Body of pancreas (tissue), 4 donors: ENCODE data around the gene SLCO3A1.

Experiments used
- CTCF ChIP-seq, 7 experiments: fragments of 450-650 bp in 4 of 7; fragments of 200-600 bp in 3 of 7; sonication (generic) in 3 of 7; IDR thresholded peaks; one replicate each; pipeline ENCODE4 v1.5.1; 2016 to 2019; ENCODE audit warnings: antibody characterized with exemption in 7 of 7
- POLR2A ChIP-seq, 3 donors: fragments of 450-650 bp; IDR thresholded peaks; one replicate each; pipeline ENCODE4 v1.6.1; 2016; ENCODE audit warnings: antibody characterized with exemption in 3 of 3, mild to moderate bottlenecking in 2 of 3

- TF ChIP-seq CTCF (IDR thresholded peaks at IDR 0.05), result no peak
- TF ChIP-seq POLR2A (IDR thresholded peaks at IDR 0.05), result no peak
Measured at GRCh38 chr15:91921843-91922198, 68.3 kb downstream of the SLCO3A1 start.
